ENCODE results near the gene TOX3.
A peak's percentile ranks its signal among the peaks of the same experiment; 100 is the strongest.

Gene TOX3

GRCh38 chr16:52535076-52535475, 11.9 kb downstream of the TOX3 start:
- no peak for DNase-seq

- DNase-seq, result no peak
Observed at GRCh38 chr16:52533296-52533695, 13.6 kb downstream of the TOX3 start.

- DNase-seq, result no peak
Observed at GRCh38 chr16:52532384-52532783, 14.6 kb downstream of the TOX3 start.

- no peak for DNase-seq
Observed at GRCh38 chr16:52529226-52529625, 17.7 kb downstream of the TOX3 start.

GRCh38 chr16:52528393-52529065, 18.4 kb downstream of the TOX3 start:
- no peak for DNase-seq

GRCh38 chr16:52526830-52527229, 20.1 kb downstream of the TOX3 start:
- no peak for DNase-seq

- no peak for DNase-seq
Observed at GRCh38 chr16:52526116-52526828, 20.7 kb downstream of the TOX3 start.

- DNase-seq, result no peak
Observed at GRCh38 chr16:52521570-52521969, 25.4 kb downstream of the TOX3 start.

- DNase-seq, result no peak
Observed at GRCh38 chr16:52518884-52519283, 28.1 kb downstream of the TOX3 start.

GRCh38 chr16:52515068-52515671, 31.8 kb downstream of the TOX3 start:
- no peak for DNase-seq

GRCh38 chr16:52512297-52512987, 34.5 kb downstream of the TOX3 start:
- DNase-seq, result no peak

GRCh38 chr16:52501746-52502145, 45.2 kb downstream of the TOX3 start:
- DNase-seq, result no peak

- DNase-seq, result no peak
Observed at GRCh38 chr16:52500963-52501362, 46.0 kb downstream of the TOX3 start.

- DNase-seq, result no peak
Observed at GRCh38 chr16:52499060-52499440, 47.9 kb downstream of the TOX3 start.

GRCh38 chr16:52498328-52499059, 48.4 kb downstream of the TOX3 start:
- DNase-seq, result no peak

GRCh38 chr16:52497067-52497816, 49.7 kb downstream of the TOX3 start:
- DNase-seq, result peak; percentile 25

GRCh38 chr16:52496051-52496876, 50.7 kb downstream of the TOX3 start:
- no peak for DNase-seq

- DNase-seq, result no peak
Observed at GRCh38 chr16:52494621-52495020, 52.3 kb downstream of the TOX3 start.

- DNase-seq, result no peak
Observed at GRCh38 chr16:52494145-52494544, 52.8 kb downstream of the TOX3 start.

- no peak for DNase-seq
Observed at GRCh38 chr16:52492789-52493357, 54.1 kb downstream of the TOX3 start.

GRCh38 chr16:52491216-52491615, 55.7 kb downstream of the TOX3 start:
- DNase-seq, result no peak
